Left colon (tissue), 2 donors: ENCODE data around the gene RXFP2. TPM values are rescaled to one million over a fixed set of nuclear protein-coding genes. Genes with fewer than 3 reads are reported as not detected.

Experiments used
- ATAC-seq: fragments of 200-7000 bp; cut with Tn5 transposase; one replicate; pipeline ENCODE4 v1.9.1; 2020; ENCODE audit warnings: mild to moderate bottlenecking, moderate library complexity
- DNase-seq, 2 donors: peaks; one replicate each; pipeline ENCODE4 v3.0.0-alpha.2; 2020
- intact Hi-C, 2 donors: fragments of 100-400 bp; cut with DNase I in 1 of 2; cut with micrococcal nuclease in 1 of 2; formaldehyde crosslinking; loops; one replicate each; pipeline versions ENCODE4 v1.11.2 to v1.14.0; 2022; cut with DNase I, micrococcal nuclease
- total RNA-seq, 2 donors: library from RNA; stranded (reverse); fragmentation: NEBNext Ultra II Directional; extraction: Animal tissue kit (Norgen Biotek cat#: 25700); gene quantifications; one replicate each; pipeline ENCODE4 v1.2.1, GENCODE V29; 2021
- donor health status: DM: no; HTN: no; CAD: no.
- donor health status: DM: yes; HTN: yes; CAD: no.

The RXFP2 gene
- total RNA-seq, 2 donors from 2014 or later: not detected

DNA sequence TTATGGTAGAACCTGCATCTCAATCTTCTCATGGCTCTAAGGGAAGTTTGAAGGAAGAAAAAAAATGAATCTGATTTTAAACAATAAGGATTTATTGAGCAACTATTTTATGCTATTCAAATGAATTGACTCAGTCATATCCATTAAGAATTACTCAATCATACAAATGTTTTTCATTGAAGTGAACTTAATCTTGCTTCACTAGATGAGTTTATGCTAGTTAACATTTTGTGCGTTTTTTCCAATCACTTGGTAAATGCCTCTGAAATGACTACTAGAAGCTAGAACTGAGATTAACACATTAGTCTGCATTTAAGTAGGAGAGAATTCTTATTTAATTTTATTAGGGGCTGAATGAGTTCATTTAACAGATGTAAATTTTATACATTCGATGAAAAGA, 25.2 kb downstream of the RXFP2 start:
- ATAC-seq: no peak
- intact Hi-C loops: no loop called here
- DNase-seq: no peak

DNA sequence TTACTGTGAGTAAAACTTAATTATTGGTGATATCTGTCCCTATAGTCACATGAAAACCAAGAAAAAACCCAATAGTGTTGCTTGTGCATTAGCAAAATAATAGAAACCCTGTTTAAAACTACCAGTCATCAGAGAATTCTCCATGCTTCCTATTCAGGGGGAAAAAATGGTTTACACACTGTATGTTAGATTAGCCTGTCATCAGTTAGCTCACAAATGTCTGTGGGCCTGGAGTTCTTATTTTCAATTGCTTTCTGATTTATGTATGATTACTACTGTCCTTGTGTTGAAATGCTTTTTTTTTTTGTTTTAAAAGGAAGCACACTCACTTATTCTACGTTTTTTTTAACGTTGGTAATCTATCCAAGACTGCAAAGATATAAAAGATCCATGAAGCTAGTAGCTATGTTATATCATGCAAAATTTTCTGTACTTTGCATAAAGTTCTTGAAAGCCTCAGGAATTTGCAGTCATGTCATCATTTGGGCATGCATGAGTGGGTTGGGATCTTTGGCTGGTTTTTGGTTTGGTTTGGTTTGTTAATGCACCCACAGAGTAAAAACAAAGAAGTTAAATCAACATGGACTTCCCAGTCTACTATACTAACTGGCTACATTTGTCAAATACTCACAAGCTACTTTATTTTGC, 25.9 kb downstream of the RXFP2 start:
- intact Hi-C loops: no loop called here
- DNase-seq: no peak
- ATAC-seq: no peak

- no peak for DNase-seq
- intact Hi-C loops: no loop called here
- no peak for ATAC-seq
Measured at GRCh38 chr13:31767175-31767900, 28.0 kb downstream of the RXFP2 start.

- no peak for ATAC-seq
- no peak for DNase-seq
- intact Hi-C loops: no loop called here
Measured at GRCh38 chr13:31768351-31768750, 29.0 kb downstream of the RXFP2 start.

DNA sequence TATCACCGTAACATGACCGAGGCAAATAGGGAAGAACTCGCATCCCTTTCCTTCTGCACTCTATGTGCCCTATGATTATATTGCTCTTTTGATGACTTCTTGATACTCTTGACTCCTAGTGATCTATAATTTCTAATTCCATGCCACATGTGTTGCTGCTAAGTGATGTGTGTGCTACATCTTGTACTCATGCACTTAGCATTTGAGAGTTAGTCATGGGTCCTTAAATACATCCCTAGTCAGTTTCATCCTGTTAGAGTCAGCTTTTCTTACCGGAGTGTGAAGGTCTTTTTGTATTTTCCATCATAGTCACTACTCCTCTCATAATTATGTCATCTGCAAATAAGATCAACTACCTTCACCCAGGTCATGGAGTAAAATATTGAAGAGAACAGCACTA, 30.2 kb downstream of the RXFP2 start:
- intact Hi-C loops: no loop called here
- ATAC-seq (no peak), DNase-seq (no peak)

DNA sequence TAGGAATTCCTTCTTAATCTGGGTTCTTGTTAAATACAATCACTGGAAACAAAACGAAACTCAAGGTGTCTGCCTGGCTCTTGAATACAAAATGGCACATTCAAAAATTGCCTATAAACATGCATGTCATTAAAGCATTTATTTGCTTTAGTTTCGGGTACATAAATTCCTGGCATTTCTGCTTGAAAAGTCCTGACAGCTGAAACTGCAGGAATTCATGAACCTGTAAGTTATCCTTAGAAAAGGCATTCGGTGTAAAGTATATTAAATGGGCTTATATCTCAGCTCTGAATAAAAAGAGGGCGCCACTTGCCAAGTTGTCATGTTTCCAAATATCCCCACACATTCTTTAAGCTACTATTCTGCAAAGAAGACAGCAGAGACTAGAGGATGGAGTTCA, 32.9 kb downstream of the RXFP2 start:
- intact Hi-C loops: no loop called here
- ATAC-seq (no peak), DNase-seq (no peak)

- intact Hi-C loops: no loop called here
- no peak for DNase-seq
- no peak for ATAC-seq
Measured at GRCh38 chr13:31773538-31773937, 34.2 kb downstream of the RXFP2 start.

- no peak for ATAC-seq
- DNase-seq: no peak
- intact Hi-C loops: no loop called here
Measured at GRCh38 chr13:31774186-31774750, 34.9 kb downstream of the RXFP2 start.

DNA sequence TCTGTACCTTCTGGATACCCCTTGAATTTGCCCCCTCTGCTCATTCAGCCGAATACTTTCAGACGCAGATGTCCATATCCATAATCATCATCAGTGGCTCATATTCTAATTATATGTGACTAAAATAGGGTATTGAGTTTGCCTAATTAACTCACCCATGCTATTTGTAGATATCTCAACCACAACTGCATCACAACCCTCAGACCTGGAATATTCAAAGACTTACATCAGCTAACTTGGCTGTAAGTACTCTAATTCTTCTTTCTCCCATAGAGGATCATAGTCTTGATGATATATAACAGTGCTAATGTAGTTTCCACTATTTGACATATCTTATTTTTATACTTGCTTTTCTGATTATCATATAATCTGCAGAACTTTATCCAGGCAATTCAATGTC, 35.8 kb downstream of the RXFP2 start:
- DNase-seq (no peak), ATAC-seq (no peak)
- intact Hi-C loops: no loop called here

- intact Hi-C loops: no loop called here
- no peak for DNase-seq
- no peak for ATAC-seq
Measured at GRCh38 chr13:31775686-31776085, 36.4 kb downstream of the RXFP2 start.

DNA sequence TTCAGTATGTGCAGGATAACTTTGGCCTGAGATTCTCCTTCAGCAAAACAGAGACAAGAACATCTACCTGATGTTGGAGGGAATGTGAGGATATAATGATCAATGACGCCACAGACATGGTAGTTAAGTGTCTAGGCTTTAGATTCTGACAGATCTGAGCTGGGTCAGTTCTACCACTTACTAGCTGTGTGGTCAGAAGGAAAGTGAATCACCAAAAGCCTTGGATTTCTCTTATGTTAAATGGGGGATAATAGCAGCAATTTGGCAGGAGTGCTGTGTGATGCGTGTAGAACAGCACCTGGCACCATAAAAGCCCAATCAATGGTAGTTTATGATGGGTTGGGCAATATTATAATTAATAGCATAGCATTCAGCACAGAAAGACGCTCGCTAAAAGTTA, 41.7 kb downstream of the RXFP2 start:
- ATAC-seq (no peak), DNase-seq (no peak)
- intact Hi-C loops: no loop called here

GRCh38 chr13:31786011-31786410, 46.7 kb downstream of the RXFP2 start:
- intact Hi-C loops: no loop called here
- DNase-seq (no peak), ATAC-seq (no peak)

DNA sequence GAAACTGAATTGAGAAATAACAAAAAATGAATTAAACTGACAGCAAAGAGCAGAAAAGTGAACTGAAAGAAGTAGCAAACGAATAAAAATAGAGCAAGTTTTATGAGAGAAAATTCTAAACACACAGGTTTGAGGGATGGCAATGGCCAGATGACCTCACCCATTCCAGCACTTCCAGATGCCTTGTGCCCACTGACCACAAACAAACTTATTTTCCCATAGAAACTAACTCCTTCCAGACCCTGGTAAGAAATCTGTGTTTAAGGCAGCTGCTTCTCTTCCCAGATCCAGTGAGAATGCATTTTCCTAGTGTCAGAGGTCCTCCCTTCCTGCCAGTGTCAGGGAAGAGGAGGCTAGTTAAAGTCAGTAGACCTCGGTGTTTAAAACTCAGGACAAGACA, 51.7 kb downstream of the RXFP2 start:
- DNase-seq (no peak), ATAC-seq (no peak)
- intact Hi-C loops: no loop called here

DNA sequence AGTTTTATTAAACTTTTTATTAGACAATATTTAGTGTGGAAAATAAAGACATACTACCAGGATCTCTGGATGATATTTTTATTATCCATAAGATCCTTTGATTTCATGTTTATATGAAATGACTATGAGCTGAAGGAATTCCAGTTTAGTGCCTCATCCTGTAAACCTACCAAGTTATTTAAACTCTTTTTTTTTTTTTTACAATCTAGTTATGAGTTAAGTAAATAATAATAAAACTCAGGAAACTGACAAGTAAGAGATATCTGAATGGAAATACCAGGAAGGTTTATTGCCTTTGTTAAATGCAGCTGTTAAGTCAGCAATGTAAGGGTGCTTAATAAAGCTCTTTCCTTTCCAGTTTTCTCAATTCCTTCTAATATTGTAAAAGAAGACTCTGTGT, 53.9 kb downstream of the RXFP2 start:
- ATAC-seq: peak; percentile 91
- no peak for DNase-seq
- intact Hi-C loops: no loop called here

DNA sequence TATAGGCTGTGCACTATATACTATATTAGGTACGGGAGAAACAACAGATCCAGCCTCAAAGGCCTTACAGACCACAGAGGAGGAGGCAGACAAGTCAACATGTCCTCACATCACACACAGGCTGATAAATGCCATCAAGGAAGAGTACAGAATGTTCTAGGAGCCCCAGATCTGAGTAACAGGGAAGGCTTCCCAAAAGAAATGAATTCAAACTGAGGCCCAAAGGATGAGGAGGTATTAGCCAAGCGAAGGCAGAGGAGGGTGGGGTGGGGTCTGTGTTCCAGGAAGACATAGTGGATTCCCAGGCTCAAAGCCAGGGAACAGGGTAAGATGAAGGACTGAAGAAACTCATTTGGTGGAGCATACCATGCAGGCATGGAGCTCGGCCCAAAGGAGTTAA, 55.1 kb downstream of the RXFP2 start:
- DNase-seq (no peak), ATAC-seq (no peak)
- intact Hi-C loops: no loop called here

GRCh38 chr13:31797154-31797775, 57.9 kb downstream of the RXFP2 start:
- ATAC-seq: peak; percentile 47
- DNase-seq: no peak
- intact Hi-C loops: no loop called here

DNA sequence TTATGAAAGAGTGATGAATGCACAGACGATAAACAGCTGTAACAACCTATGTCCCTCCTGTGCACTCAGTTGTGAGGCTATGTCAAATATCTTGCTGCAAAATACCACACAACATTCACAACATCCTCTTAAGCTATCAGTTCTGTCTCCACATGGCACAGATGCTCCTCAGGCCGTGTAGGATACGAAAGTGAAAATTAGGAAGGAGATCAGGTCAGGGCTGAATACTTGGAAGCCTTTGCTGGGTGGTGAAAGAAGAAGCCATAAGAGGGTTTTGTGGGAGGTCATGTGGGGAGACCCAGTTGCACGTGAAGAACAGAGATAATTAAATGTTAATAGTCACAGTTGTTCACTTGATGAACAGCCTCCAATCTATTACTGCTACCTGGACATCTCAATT, 58.9 kb downstream of the RXFP2 start:
- no peak for ATAC-seq
- DNase-seq: no peak
- intact Hi-C loops: no loop called here

DNA sequence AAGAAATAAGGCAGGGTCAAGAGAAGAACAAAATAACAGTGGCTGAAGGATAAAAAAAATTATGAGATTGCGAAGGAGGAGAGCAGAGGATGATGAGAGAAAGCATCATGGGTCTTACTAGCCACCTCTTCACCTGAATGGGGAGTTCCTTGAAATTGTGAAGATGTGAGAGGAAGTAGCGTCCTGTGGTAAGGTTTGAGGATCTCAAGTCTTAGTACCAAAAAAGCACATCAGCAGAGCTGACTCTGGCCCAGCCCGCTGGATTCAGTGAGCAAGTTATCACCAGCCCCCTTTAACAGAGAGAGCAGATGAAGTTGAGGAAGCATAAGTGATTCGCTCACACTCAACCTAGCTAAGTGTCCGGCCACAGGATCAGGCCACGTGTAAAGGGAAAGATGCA, 61.8 kb downstream of the RXFP2 start:
- intact Hi-C loops: no loop called here
- ATAC-seq (no peak), DNase-seq (no peak)

DNA sequence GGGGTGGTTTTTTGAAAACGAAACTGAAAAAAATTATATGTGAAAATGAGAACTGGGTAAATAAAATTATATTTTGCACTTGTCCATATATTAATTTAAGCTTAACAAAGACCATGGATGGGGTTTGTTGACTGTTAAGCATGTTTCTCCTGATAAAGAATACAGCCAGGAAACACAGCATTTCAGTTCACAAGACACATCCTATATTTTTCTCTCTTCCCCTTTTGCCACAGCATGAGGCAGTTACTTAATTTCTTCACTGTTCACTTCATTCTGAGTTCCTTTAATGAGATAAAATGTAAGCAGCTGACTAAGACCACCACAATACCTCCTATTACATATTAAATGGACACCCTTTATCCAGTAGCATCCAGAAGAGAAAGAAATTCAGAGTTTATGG, 64.0 kb downstream of the RXFP2 start:
- DNase-seq (no peak), ATAC-seq (no peak)
- intact Hi-C loops: no loop called here

- DNase-seq: no peak
- no peak for ATAC-seq
- intact Hi-C loops: no loop called here
Measured at GRCh38 chr13:31805841-31806240, 66.5 kb downstream of the RXFP2 start.
